ENCODE results near the gene MED12L.

Gene MED12L

DNA sequence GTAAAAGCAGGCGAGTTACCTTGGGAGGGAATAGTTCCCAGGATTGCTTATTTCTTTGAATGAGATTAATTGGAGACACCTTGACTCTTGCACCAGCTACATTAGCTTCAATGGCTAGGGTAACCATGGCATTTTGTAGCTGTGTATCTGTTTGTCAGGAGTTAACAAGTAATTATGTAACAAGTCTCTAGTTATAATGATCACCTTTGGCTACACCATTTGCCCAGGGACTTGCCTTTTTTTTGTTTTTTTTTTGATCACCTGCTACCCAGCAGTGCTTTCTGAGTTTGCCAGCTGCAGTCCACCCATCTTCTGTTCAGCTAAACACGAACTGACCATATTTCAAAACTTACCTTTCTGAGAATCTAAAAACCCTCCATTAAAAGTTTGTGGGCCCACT lies 2.2 kb downstream of the MED12L start:
- no peak for DNase-seq

DNA sequence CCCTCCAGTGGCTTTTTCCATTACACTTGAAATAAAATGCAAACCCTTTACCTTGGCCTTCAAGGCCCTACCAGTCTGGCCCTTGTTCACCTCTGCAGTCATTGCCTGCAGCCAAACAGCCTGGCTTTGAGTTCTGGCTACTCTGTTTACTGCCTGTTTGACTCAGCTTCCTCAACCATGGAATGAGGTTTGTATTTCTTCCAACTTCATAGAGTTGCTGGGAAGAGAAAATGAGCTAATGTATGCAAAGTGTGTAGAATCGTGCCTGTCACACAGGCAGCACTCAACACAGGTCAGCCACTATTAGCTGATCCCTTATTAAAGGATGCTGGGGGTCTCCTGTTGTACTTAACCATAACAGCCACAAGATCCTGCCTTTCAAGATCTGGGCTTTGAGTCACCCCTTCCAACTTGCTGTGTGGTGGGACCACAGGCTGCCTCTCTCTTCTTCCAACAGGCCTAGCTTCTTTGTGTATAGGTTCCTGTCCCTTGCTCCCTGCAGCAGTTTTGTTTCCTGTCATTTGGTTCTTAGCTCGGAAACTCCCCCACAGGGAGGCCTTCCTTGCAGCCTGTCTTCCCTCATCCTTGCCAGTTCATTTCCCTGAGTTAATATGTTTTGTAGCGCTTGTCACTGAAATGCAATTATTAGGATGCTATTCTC lies 6.4 kb downstream of the MED12L start:
- no peak for DNase-seq

DNA sequence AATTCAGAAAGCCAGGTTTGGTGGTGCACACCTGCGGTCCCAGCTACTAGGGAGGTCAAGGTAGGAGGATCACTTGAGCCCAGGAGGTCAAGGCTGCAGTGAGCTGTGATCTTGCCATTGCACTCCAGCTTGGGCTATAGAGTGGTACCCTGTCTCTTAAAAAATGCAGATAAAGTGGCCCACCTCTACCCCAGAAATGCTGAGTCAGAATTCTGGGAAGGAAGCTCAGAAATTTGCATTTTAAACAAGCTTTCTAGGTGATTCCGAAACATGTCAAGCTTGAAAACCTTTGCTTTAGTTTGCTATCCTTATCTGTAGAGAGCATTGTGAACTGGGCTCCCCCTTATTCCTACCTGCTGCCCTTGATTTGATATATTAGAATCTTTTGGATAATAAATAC lies 7.7 kb downstream of the MED12L start:
- DNase-seq = no peak

DNA sequence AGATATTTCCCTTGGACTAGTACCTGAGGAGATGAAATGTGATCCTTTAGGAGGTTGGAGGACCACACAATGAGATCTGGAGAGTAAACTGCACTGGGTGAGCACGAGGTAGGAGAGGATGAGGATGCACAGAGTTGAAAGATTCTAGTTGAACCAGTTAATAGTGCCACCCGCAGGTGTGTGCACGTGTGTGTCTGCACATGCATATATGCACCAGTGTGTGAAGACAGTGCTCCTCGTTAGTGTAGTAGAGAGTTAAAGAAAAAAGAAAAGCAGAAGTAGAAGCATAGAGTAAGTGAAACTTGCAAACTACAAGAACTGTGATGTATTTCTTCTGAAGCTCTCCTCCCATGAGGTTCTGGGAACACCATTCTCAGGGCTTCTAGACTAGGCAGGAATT lies 8.4 kb downstream of the MED12L start:
- DNase-seq = no peak

DNA sequence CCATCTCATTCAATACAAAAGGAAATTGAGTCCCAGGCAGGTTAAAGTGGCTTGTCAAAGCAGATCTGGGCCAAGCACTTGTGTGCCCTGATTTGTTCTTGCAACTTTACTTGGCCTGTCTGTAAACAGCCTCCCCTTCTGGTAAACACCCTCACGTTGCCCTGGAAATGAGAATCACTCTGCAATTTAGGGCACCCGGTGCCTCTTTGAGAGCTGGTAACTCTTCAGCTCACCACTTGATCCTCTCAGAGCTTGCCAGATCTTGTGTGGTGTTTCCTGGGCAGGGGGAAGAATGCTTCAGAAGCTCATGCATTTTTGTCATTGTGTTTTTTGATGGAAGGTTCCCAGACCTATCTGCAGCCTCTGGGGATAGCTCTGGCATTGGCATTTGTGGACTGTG lies 11.3 kb downstream of the MED12L start:
- DNase-seq = no peak

DNA sequence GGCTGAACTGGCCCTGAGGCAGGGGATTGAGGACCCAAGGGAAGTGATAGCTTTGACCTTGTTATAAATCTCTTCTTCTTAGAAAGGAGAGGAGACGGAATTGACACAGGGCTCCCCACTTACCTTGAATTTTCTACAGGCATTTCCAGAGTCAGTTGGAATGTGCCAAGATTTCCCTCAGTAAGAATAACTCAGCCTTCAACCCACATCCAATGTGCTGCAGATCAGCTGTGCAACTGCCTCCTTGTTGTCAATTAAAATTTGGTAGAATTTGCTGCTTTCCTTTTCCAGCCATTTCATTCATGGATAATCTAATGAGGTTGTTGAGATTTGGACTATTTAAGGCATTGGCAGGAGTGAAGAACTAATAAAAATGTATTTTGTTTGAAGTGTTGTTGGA lies 14.6 kb downstream of the MED12L start:
- no peak for DNase-seq

DNA sequence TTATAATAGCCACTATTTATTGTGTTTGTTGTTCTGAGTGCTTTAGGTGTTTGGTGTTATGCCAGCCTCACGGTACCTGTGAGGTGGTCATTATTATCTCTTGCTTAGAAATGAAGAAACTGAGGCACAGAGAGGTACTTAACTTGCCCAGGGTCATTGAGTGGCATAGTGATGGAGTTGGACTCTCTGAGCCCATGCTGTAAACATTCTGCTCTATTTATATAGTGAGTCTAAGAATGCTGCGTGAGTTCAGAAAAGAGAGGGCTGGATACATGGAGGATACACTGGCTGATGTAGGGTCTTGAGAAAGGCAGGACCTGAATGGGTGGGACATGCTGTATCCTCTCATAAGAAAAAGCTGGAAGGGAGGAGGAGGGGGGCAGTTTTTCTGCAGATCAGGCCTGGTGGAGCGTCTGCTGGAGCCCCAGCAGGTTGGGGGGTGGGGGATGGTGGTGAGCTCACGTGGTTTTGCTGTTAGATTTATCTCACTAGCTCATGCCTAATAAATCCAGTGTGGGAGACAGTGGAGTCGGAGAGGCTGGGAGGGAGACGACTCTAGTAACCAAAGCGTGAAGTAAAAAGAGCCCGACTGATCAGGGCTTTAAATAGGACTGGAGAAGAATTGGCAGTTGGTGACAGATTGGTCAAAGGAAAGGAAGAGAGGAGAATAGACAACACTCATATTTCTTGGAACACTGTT lies 16.0 kb downstream of the MED12L start:
- DNase-seq = no peak

DNA sequence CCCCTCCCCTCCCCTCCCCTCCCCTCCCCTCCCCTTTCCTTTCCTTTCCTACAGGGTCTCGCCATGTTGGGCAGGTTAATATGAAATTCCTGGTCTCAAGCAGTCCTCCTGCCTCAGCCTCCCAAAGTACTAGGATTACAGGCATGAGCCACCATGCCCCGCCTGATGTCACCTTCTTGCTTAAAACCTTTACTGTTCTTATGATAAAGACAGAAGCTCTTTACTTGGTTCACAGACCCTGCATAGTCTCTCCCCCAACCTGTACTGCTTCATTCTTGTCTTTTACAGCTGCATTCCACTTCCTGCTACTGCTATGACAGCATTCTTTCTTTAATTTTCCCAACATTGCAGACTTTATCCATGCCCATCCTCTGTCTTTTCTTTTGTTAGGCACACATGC lies 20.8 kb downstream of the MED12L start:
- DNase-seq = no peak

DNA sequence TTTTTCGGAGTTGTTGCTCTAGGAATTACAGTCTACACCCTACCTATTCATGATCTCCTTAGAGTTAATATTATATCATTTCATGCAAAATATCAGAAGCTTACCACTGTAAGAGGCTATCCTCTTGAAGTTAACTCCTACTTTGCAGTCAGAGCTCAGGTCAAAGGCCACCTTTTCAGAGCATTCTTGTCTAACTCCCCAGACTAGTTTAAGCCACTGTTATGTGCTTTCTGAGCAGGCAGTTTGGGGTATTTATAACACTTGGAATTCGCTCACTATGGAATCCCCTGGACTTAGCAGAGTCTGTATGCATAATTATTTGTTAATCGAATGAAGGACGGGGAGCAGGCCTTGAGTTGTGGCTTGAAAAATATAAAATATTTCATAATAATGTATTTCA lies 21.7 kb downstream of the MED12L start:
- DNase-seq = no peak

DNA sequence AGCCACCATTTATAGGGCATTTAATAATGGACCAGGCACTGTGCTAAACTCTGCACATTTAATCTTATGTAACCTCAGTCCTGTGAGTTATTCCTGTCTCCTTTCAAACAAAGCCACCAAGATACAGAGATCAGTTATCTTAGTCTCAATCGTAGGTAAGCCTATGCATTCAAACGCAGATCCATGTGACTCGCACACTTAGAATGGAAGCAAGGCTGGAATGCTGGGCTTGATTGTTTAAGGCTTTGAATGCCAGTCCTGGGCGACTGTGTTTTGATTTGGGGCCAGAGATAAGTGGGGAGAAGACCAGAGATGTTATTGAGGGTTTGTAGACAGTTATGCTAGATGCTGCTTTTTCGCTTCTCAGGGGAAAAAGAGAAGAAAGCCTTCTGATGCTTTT lies 22.2 kb downstream of the MED12L start:
- DNase-seq = no peak

DNA sequence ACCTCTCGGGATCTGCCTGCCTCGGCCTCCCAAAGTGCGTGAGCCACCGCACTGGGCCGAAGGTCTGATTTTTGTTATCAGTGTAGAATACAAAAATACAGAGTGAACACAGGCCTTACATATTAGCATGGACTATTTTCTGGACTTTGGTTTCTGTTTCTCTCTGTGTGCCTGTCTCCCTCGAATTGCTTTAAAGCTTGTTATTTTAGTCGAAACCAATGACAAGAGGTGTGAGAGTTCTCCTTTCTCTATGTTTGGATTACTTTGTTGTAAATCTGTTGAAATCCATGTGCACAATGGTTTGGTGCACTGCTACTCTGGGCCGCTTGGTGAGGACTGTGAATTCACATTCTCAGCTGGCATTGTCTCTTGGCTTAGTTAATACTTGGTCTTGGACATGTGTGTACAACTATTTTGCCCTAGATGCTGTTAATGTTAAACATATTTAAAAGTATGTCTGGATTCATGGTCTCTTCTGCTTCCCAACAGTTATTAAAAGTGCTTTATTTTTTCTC lies 23.9 kb downstream of the MED12L start:
- DNase-seq = no peak

DNA sequence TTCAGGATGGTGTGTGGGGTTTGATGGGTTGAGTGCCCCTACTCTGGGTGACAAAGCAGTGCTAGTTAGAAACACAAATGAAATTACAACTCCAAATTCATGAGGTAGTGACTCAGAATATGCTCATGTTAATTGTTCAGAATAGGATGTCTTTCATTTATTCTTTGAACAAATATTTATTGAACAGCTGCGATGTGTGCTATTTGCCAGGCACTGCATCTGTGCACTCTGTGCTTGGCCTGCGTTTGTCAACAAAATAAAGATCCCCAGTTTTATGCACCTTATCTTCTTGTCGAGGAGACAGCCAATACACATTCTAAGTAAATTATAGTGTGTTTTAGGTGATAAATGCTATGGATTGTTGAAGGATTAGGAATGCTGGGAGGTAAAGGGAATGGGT lies 27.3 kb downstream of the MED12L start:
- no peak for DNase-seq

DNA sequence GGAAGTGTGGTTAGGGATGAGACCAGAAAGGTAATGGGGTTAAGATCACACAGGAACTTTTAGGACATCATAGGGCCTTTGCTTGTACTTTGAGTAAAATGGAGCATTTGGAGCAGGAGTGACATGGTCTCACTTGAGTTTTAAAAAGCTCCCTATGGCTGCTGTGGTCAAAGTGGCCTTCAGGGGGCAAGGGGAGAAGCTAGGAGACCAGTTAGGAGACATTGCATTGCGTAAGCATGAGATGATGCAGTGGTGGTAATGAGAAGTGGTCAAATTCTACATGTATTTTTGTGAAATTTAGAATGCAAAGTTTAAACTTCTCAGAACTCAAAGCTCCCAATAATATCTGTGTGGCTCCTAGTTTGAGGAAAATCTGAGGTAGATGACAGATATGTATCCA lies 27.9 kb downstream of the MED12L start:
- DNase-seq = no peak

DNA sequence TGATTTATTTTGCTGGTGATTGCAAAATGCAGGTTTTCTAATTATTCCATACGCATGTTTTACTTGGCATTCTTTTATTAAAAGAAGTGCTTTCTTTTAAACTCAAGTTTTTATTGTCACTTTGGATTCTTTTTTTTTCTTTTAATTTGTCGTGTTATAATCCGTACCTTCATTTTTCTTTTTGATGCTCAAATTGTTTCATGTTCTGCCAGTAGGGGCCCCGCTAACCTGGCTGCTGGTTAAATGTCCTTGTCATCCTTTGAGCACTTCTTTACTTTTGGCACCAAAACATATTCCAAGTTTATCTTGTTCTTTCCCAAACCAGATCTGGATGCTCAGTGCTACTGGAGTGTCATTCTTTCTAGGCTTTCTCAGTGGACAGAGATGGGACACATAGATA lies 31.6 kb downstream of the MED12L start:
- no peak for DNase-seq

DNA sequence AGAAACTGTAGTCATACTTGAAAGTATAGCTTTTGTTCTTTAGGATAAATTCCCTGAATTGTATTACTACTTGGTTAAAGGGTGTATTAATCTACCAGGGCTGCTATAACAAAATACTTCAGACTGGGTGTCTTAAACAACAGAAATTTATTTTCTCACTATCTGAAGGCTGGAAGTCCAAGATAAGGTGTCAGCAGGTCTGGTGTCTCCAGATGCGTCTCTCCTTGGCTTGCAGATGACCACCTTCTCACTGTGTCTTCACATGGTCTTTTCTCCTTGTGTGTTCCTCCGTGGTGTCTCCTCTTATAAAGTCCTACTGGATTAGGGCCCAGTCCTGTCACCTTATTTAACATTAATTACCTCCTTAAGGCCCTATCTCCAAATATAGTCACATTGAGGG lies 33.7 kb downstream of the MED12L start:
- no peak for DNase-seq

DNA sequence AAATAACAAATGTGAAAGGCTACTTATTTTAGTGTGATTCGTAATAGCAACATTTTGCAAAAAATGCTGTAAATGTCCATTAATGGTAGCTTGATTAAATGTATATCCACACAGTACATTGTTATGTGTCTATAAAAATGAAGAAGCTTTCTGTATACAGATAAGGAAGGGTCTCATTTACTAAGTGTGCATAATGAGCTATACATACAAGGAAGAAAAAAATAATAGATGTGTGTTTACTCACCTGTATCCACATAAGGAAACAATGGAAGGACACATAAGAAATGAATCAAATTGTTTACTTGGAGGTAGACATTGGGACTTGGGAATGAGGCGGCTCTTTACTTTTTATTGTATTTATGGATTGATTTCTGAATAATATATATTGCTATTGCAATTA lies 34.9 kb downstream of the MED12L start:
- no peak for DNase-seq

DNA sequence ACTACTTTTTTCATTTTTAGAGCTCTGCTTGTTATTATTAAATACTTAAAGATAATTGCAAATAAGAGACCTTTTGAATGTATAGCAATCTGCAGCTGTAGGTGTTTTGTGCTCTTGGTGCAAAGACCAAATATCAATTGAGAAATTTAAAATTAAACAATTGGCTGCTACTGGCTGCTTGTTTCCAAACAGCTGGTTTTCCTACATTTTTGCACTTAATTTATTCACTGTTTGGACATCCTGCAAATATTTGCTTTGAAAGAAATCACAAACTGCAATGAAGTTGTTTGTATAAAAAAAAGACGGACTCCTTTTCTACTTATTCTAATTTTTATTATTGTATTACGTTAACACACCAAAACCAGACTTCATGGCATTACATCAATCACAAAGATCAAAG lies 35.6 kb downstream of the MED12L start:
- no peak for DNase-seq

DNA sequence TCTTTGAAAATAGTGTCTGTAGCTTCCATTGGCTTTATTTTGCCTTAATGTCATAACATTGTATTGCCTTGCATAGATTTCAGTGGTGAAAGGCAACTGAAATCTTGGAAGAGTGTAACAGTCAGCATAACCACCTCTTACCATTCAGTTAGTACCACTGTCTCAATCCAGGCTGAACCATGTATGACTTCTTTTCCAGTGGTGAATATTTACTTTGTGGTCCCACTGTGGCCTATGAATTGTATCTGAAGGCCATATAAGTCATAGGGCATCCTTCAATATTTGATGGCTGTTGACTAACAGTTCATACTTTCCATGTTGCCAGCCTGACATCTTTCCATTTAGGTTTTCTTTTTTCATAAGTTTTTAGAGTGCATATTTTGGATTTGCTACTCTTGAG lies 38.4 kb downstream of the MED12L start:
- DNase-seq = no peak

DNA sequence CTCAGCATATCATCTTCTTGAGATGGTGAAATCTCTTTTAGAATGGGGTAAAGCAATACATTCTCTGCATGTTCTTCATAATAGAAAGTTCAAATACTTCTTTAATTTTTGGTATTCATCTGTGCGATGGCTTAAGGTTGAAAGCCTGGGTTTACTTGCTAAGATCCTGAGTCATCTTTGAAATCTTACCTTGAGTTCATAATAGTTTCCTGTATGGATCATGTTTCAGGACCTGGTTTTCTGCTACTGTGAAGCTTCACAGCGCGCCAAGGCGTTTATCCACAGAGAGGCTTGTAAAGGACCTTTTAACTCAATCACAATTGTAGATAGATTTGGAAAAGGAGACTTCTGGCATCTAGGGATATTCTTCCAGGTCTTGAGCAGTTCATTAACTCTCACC lies 39.0 kb downstream of the MED12L start:
- DNase-seq = no peak

DNA sequence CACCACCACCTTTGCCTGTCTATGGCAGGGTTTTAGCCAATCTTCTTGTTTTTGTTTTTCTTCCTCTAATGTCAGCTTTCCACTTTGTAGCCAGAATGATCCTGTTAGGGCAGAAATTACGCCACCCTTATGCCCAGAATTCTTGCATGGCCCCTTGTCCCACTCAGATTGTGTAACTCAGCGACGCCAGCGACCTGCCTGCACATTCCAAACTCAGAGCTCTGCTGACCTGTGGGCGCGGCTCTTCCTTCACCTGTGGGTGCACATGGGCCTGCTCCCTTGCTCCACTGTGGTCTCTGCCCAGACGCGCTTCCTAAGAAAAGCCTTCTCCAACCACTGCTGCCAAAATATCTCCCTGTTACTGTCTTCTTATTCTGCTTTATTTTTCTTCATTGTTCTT lies 45.0 kb downstream of the MED12L start:
- DNase-seq = no peak

DNA sequence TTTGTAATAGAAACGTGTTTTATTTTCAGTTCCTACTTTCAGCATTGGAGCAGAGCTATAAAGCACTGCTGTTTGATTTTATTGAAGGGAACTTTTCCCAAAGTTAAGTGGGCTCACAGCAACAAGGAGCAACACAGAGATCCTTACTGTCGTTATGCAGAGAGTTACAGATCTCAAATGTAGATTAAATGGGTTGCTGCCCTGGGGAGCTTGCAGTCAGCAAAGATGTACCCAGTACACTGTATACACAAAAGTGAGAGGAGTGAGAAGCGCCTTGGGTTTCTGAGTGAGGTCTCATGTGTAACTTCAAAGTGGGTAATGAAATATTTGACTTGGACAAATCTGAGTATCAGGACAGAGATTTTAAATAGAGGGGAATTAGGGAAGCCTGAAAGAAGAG lies 47.7 kb downstream of the MED12L start:
- DNase-seq = no peak

DNA sequence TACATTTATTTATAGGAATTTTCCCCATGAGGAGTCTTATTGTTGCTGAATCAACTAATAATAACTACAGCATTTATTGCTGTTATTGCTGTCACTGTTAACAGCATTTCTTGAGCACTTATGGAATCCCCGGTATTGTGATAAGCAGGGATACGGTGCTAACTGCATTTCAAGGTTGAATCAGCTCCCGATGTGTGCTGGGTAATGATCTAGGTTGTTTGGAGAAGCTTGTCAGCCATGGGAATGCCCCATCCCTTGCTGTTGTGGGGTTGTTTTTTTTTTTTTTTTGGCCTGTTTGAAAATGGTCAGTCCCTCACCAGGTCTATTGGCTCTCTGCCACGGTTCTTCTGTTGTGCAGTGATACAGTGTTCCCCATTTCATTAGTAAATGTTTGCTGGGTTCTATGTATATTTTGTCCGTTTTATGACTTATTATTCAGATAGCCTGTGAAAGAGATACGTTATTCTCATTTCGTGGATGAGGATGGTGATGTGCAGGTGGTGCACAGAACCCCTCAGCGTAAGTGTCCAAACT lies 48.5 kb downstream of the MED12L start:
- no peak for DNase-seq

DNA sequence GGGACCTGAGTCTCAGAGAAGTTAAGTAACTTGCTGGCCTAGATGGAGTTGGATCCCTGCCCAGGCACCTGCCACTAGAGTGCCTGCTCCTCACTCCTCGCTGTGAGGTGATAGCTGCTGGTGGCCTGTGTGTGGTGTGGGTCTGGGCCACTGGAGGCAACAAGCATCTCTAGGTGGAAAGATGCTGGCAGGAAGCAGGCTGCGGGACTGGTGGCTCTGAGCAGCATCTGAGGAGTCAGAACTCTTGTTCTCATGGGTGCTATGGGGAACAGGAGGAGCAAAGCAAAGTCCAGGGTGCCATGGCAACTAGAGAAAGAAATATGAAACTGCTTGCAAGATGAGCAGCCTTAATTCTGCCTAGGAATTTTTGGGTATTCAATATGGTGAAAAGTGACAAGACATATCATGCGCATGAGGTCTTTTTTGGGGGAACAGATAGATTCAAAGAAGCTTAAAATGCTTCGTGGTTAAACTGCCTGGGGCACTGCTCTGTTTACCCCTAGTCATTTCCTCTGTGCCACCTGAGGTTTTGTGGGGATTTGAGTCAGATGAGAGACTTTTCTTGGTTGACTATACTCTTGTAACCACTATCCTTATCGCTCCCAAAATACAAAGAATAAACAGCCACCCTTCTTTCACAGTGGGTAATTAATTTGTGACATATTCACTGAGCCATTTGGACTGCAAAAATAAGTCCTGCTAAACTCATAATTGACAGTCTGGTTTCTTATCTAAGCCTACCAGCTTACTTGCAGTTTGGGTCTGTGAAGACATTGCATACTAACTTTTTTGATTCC lies 50.3 kb downstream of the MED12L start:
- no peak for DNase-seq

DNA sequence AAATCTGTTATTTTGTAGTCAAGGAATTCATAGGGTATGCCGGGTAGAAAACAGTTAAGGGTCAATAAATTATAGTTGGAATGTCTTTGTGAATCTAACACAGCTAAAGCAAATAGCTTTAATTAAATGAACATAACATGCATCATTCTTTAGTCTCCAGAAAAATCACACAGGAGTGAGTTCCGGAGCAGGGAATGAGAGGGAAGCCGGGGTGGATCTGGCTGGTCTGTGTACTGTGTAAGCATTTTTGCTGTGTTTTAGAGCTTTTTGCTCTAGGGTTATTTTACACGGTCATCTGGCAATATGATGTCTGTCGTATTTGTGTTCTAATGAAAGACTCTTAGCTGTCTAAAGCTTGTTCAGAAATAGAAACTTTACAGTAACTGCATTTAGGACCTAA lies 57.5 kb downstream of the MED12L start:
- DNase-seq = no peak
